GM18951 (cell line): ENCODE results near the gene MYH16.
"Not testable (repeated sequence)": the region's sequence is repeated elsewhere in the genome, so short reads cannot be mapped to it uniquely, and the experiment has no call there.

ENCODE experiments used
- POLR2A ChIP-seq: IDR thresholded peaks from 4 replicates; pipeline ENCODE4 v1.6.1; 2011; ENCODE audit warnings: mild to moderate bottlenecking; ENCODE audit not compliant: insufficient read length, insufficient read depth; ENCODE audit errors: extremely low read depth
- in situ Hi-C: fragments of 300-500 bp; cut with MboI; formaldehyde crosslinking; loops from one replicate; pipeline ENCODE4 v1.12.0; 2022; ENCODE audit warnings: low sequenced_read_pairs, mixed read lengths, inconsistent platforms; ENCODE audit not compliant: unreplicated experiment

Gene MYH16

DNA sequence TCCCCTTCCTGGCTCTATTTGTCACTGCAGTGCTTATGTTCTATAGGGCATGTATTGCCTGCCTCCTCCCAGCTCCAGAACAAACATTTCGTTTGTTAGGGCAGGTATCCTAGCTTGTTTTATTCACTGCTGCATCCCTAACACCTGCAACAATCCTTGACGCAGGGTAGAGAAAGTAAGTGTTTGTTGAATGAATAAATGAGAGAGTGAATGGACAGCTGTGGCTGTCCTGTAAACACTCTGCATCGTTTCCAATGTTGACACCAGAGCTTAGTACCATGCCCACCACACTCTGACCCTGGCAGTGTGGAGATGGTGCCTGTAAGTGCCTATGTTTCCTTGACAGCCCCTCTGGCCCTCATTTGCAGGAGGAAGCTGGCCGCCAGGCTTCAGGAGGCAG lies 21.0 kb downstream of the MYH16 start:
- no peak for TF ChIP-seq POLR2A
- in situ Hi-C loops, result no loop called here

GRCh38 chr7:99296471-99296870 lies 23.8 kb downstream of the MYH16 start:
- in situ Hi-C loops, result no loop called here
- no peak for TF ChIP-seq POLR2A

- in situ Hi-C loops, result no loop called here
Observed at GRCh38 chr7:99301496-99301895, 28.9 kb downstream of the MYH16 start.

GRCh38 chr7:99305473-99306260 lies 33.0 kb downstream of the MYH16 start:
- in situ Hi-C loops, result loop anchor here (5.0 kb wide), 1 partner anchor 263 kb away; no protein-coding TSS in a partner anchor
- no peak for TF ChIP-seq POLR2A

More at GRCh38 chr7:99301496-99301895, 28.9 kb downstream of the MYH16 start:
- TF ChIP-seq POLR2A, result no peak

- TF ChIP-seq POLR2A, result no peak
- in situ Hi-C loops, result loop anchor here (5.0 kb wide), 1 partner anchor 266 kb away; no protein-coding TSS in a partner anchor
Observed at GRCh38 chr7:99308461-99309074, 35.9 kb downstream of the MYH16 start.

DNA sequence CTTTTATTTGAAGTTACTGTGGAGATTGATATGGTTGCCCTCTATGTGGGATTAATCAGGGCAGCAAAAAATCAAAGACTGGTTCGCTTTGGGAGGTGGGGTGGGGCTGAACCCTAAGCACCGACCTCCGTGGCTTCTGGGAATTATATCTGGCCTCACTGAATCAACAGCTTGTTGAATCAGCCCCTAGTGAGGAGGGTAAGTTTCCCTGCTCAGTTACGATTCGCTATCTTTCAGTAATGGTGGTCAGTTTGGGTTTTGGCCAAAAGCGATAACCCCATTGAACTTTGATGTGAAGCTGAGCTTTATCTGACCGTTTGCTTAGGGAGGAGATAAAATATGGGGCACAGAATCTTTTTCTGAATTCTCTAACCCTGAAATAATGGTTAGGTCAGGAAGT lies 36.5 kb downstream of the MYH16 start:
- no peak for TF ChIP-seq POLR2A
- in situ Hi-C loops, result loop anchor here (5.0 kb wide), 1 partner anchor 267 kb away; no protein-coding TSS in a partner anchor

- in situ Hi-C loops, result no loop called here
- no peak for TF ChIP-seq POLR2A
Observed at GRCh38 chr7:99310004-99310403, 37.4 kb downstream of the MYH16 start.

- no peak for TF ChIP-seq POLR2A
- in situ Hi-C loops, result no loop called here
Observed at GRCh38 chr7:99311702-99312101, 39.1 kb downstream of the MYH16 start.

DNA sequence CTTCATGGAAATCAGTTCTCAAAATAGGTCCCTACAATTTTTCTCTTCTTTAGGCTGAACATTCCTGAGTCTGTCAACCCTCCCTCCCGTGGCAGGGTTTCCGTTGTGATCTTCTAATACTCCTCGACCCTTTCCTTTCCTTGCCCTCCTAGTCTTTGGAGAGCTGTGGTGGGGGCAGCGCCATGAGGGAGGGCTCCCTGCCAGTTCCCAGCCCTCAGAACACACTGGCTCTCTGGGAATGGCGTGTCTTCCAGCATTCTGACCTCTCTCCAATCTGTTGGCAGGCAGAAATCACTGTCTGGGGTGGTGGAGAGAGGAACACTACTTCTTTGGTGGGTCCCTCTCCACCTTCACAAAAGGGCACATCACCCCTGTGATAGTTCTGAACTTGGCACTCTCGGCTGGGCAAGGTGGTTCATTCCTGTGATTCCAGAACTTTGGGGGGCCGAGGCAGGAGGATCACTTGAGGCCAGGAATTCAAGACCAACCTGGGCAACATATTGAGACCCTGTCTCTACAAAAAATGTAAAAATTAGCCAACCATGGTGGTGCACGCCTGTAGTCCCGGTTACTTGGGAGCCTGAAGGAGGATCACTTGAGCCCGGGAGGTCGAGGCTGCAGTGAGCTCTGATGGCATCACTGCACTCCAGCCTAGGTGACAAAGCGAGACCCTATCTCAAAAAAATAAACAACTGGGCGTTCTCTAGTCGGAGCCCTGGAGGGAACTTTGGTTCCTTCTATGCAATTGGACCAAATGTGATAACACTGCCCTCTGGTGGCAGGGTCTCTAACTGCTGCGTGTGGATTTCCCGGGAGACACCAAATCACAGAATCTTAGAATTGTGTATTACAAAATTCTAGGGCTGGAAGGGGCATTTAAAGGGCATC lies 39.9 kb downstream of the MYH16 start:
- in situ Hi-C loops, result no loop called here

DNA sequence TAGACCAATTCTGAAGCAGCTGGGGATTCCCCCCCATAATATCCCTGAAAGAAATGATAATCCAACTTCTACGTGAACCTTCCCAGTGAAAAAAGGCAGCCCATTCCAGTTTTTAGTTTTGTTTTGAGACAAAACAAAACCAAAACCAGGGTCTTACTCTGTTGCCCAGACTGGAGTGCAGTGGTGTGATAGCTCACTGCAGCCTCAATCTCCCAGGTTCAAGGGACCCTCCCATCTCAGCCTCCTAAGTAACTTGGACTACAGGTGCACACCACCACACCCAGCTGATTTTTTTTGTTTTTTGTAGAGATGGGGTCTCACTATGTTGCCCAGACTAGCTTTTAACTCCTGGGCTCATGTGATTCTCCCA lies 40.5 kb downstream of the MYH16 start:
- no peak for TF ChIP-seq POLR2A
- in situ Hi-C loops, result no loop called here

More for the DNA sequence above, 39.9 kb downstream of the MYH16 start:
- TF ChIP-seq POLR2A, result no peak

DNA sequence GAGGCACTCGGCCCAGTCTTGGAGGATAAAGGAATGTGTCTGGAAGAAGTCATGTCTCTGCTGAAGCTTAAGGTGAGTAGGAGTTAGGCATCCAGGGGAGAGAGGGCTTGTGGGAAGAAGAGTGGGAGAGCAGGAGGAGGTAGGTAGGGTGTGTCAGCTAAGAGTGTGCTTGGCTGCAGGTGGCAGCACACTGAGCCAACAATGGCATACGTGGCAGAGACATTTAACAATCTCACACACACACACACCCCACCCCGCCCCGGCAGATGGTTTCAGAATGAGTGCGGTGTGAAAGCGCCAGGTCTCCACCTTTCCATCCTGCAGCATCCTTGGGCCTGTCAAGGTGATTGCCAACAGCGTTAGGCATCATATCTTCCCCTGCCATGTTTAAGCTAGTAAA lies 41.9 kb downstream of the MYH16 start:
- in situ Hi-C loops, result no loop called here
- TF ChIP-seq POLR2A, result no peak

DNA sequence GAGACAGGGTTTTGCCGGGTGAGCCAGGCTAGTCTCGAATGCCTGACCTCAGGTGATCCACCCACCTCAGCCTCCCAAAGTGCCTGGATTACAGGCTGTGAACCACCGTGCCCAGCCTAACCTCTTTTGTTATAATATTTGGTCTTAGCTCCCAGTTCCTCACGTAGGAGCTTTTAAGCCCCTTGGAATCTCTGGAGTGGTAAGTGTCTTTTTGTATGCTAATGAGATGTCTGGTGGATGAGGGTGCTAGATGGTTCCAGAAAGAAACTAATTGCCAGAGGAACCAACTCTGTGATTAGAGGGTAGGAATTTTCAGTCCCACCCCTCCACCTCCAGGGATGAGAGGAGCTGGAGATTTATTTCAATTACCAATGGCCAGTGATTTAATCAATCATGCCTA lies 47.7 kb downstream of the MYH16 start:
- in situ Hi-C loops, result no loop called here
- TF ChIP-seq POLR2A, result no peak

DNA sequence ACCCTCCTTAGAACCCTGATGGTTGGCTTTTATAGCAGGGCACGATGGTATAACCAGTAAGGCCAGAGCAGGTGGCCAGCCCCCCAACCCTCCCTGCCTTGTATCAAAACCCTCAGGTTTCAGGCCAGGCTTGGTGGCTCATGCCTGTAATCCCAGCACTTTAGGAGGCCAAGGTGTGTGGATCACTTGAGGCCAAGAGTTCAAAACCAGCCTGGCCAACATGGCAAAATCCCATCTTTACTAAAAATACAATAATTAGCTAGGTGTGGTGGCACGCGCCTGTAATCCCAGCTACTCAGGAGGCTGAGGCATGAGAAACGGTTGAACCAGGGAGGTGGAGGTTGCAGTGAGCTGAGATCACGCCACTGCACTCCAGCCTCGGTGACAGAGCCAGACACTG lies 50.0 kb downstream of the MYH16 start:
- in situ Hi-C loops, result not testable (repeated sequence)
